Endothelial cell of umbilical vein (primary cell): ENCODE data around the gene PPP1R12A. TPM values are rescaled to one million over a fixed set of nuclear protein-coding genes. Genes with fewer than 3 reads are reported as not detected.

Source experiments
- BruUV-seq: library from RNA; stranded (reverse); fragments of 400-500 nt; replicated peaks from 2 replicates; lab custom pipeline; 2021; lab: Mats Ljungman, UMichigan
- CTCF ChIA-PET: fragments of 300-600, 350-600 bp; sonication (Branson Sonifier 250); formaldehyde crosslinking; loops from one replicate; lab custom pipeline; 2021; ENCODE audit warnings: antibody characterized with exemption, inconsistent platforms; lab: Charles Lee
- POLR2A ChIA-PET: fragments of 300-600, 350-600 bp; sonication (Branson Sonifier 250); formaldehyde crosslinking; loops from one replicate; lab custom pipeline; 2021; ENCODE audit warnings: antibody characterized with exemption, inconsistent platforms; lab: Charles Lee
- DNase-seq: peaks from one replicate; pipeline ENCODE4 v3.0.0-alpha.2; 2011; ENCODE audit warnings: low read depth, low spot score
- FAIRE-seq: peaks from 2 replicates; lab custom pipeline; 2011; peaks lifted over from hg19 to GRCh38; lab: Jason Lieb, UNC
- H2AFZ ChIP-seq: 2 replicates; pipeline ENCODE4 v1.6.0; 2012; ENCODE audit warnings: low read depth, low read length, control low read depth, inconsistent platforms
- H3K27ac ChIP-seq: 2 replicates; pipeline ENCODE4 v1.5.1; 2011; ENCODE audit warnings: low read depth, mild to moderate bottlenecking, control low read depth, low read length, moderate library complexity; ENCODE audit not compliant: insufficient read depth
- H3K27me3 ChIP-seq, 2 experiments: 2 replicates each; pipeline versions ENCODE4 v1.6.0 to v1.6.1; 2011; ENCODE audit warnings: low read length in 2 of 2, mixed read lengths in 1 of 2; ENCODE audit not compliant: control insufficient read depth in 2 of 2, insufficient read depth in 2 of 2
- H3K36me3 ChIP-seq, 2 experiments: 2 replicates in 1 of 2; 3 replicates in 1 of 2; pipeline ENCODE4 v1.5.1; 2011; ENCODE audit warnings: low read length in 2 of 2, mild to moderate bottlenecking in 1 of 2, moderate library complexity in 1 of 2; ENCODE audit not compliant: control insufficient read depth in 2 of 2, insufficient read depth in 2 of 2; ENCODE audit errors: extremely low read depth in 1 of 2
- H3K4me1 ChIP-seq: 3 replicates; pipeline ENCODE4 v1.5.1; 2011; ENCODE audit warnings: mild to moderate bottlenecking, low read length; ENCODE audit not compliant: control insufficient read depth, insufficient read depth; ENCODE audit errors: extremely low read depth
- H3K4me2 ChIP-seq: 2 replicates; pipeline ENCODE4 v1.6.1; 2011; ENCODE audit warnings: low read length, control low read depth, mixed read lengths; ENCODE audit not compliant: insufficient read depth
- H3K4me3 ChIP-seq, 3 experiments: fragments of 200-600 bp in 1 of 3; sonication (generic), shearing (Covaris generic) in 1 of 3; replicated peaks in 1 of 3; 2 replicates each; pipeline ENCODE4 v1.5.1; 2011 to 2016; ENCODE audit warnings: control low read depth in 3 of 3, low read length in 3 of 3, mild to moderate bottlenecking in 2 of 3, inconsistent platforms in 1 of 3, low read depth in 1 of 3, moderate library complexity in 1 of 3; ENCODE audit not compliant: insufficient read depth in 1 of 3
- H3K79me2 ChIP-seq: 2 replicates; pipeline ENCODE4 v1.6.0; 2012; ENCODE audit warnings: low read length, inconsistent platforms; ENCODE audit not compliant: control insufficient read depth, insufficient read depth
- H3K9ac ChIP-seq: replicated peaks from 2 replicates; pipeline ENCODE3; 2011; ENCODE audit warnings: low read length, control low read depth; ENCODE audit not compliant: insufficient read depth; ENCODE audit errors: extremely low read depth
- H3K9me1 ChIP-seq: replicated peaks from 3 replicates; pipeline ENCODE4 v1.6.0; 2011; ENCODE audit warnings: mild to moderate bottlenecking, low read length; ENCODE audit not compliant: control insufficient read depth, insufficient read depth; ENCODE audit errors: extremely low read depth
- H3K9me3 ChIP-seq: replicated peaks from 2 replicates; pipeline ENCODE4 v1.5.1; 2012; ENCODE audit warnings: low read length, inconsistent platforms; ENCODE audit not compliant: control insufficient read depth, insufficient read depth
- H4K20me1 ChIP-seq: replicated peaks from 2 replicates; pipeline ENCODE3; 2011; ENCODE audit warnings: mild to moderate bottlenecking, low read length; ENCODE audit not compliant: control insufficient read depth, insufficient read depth; ENCODE audit errors: extremely low read depth
- CTCF ChIP-seq, 2 donors: IDR thresholded peaks; 1 replicate in 1 of 2; 2 replicates in 1 of 2; pipeline ENCODE4 v1.5.1; 2011; ENCODE audit warnings: low read length in 2 of 2, mild to moderate bottlenecking in 2 of 2, moderate library complexity in 2 of 2, control low read depth in 1 of 2, inconsistent platforms in 1 of 2, low read depth in 1 of 2; ENCODE audit not compliant: insufficient read depth in 1 of 2; ENCODE audit errors: extremely low read depth in 1 of 2
- EZH2 ChIP-seq: IDR thresholded peaks from 2 replicates; pipeline ENCODE4 v1.6.1; 2012; ENCODE audit warnings: borderline replicate concordance, low read depth, mild to moderate bottlenecking, moderate library complexity, low read length, inconsistent platforms; ENCODE audit not compliant: severe bottlenecking
- FOS ChIP-seq: IDR thresholded peaks from 2 replicates; pipeline ENCODE4 v1.6.1; 2011; ENCODE audit warnings: mild to moderate bottlenecking, low read length, moderate library complexity, borderline replicate concordance; ENCODE audit not compliant: insufficient read depth
- GATA2 ChIP-seq: IDR thresholded peaks from 2 replicates; pipeline ENCODE4 v1.7.0; 2011; ENCODE audit warnings: low read depth, mild to moderate bottlenecking, moderate library complexity, mixed read lengths, low read length; ENCODE audit not compliant: insufficient read length, insufficient read depth
- JUN ChIP-seq: IDR thresholded peaks from 2 replicates; pipeline ENCODE4 v1.6.1; 2011; ENCODE audit warnings: borderline replicate concordance, low read depth; ENCODE audit not compliant: insufficient read length, insufficient read depth
- MAX ChIP-seq: IDR thresholded peaks from 2 replicates; pipeline ENCODE4 v1.6.1; 2011; ENCODE audit not compliant: insufficient read depth, insufficient read length
- MYC ChIP-seq: IDR thresholded peaks from one replicate; pipeline ENCODE4 v1.6.1; 2011; ENCODE audit warnings: mild to moderate bottlenecking, low read depth, low read length
- POLR2A ChIP-seq: IDR thresholded peaks from 2 replicates; pipeline ENCODE4 v1.6.1; 2012; ENCODE audit warnings: low read depth, mild to moderate bottlenecking, control low read depth, low read length
- POLR2AphosphoS5 ChIP-seq: IDR thresholded peaks from 2 replicates; pipeline ENCODE4 v1.6.1; 2012; ENCODE audit warnings: low read depth, mild to moderate bottlenecking, control low read depth, low read length, moderate library complexity; ENCODE audit not compliant: insufficient read depth
- dilution Hi-C: fragments of 300-500 bp; cut with MboI; formaldehyde crosslinking; loops from one replicate; pipeline ENCODE4 v1.15.0; 2019; ENCODE audit warnings: low sequenced_read_pairs; ENCODE audit not compliant: extremely low pct_ligation_motif_present
- intact Hi-C: fragments of 100-400 bp; cut with micrococcal nuclease; formaldehyde crosslinking; loops from one replicate; pipeline ENCODE4 v1.10.0; 2022
- polyA plus RNA-seq, 4 experiments: library from polyadenylated mRNA; depleted of rRNA in 3 of 4; stranded (reverse) in 3 of 4; unstranded in 1 of 4; fragments of >200 nt; gene quantifications; 2 replicates each; pipeline versions ENCODE4 v1.2.1 to v1.2.3, GENCODE V29; 2011 to 2012; ENCODE audit warnings: missing spikeins in 1 of 4
- total RNA-seq: library from RNA; stranded (reverse); gene quantifications from 2 replicates; pipeline ENCODE4 v1.2.3, GENCODE V29; 2021

Gene PPP1R12A
- total and polyA plus RNA-seq, 2 donors (not counting 3 experiments of a cell fraction or from before 2014, with no cell fraction given) = 12.9 to 83.9 TPM

DNA sequence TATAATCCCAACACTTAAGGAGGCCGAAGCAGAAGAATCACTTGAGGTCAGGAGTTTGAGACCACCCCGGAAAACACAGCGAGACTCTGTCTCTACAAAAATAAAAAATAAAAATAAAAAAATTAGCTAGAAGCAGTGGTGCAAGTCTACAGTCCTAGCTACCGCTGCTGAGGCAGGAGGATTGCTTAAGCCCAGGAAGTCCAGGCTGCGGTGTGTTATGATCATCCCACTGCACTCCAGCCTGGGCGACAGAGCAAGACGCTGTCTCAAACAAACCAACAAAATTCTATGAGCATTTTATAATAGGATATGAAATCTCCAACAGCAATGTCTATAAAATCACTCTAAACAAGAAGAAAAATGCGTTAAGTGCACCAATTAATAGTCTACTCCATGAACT lies 75.3 kb downstream of the PPP1R12A start:
- Histone ChIP-seq H3K36me3 (no peaks in the 10 kb centered on the region), H3K9me1 (no peaks in the 10 kb centered on the region), H2AFZ (no peak overlapping the region), H3K4me3 (no peak overlapping the region), H3K4me1 (no peaks in the 10 kb centered on the region), H3K79me2 (peaks cover 79% of the 10 kb centered on the region), H3K9ac (no peak overlapping the region), H3K9me3 (no peaks in the 10 kb centered on the region), H3K27me3 (no peaks in the 10 kb centered on the region), H3K4me2 (no peak overlapping the region), H3K27ac (no peak overlapping the region), H4K20me1 (peaks cover 5% of the 10 kb centered on the region)
- BruUV-seq = no TSS peak
- intact Hi-C loops (no loop called here), dilution Hi-C loops (no loop called here)
- ChIA-PET POLR2A (no interaction called here), CTCF (interaction anchor here (1.0 to 1.1 kb wide), 2 partner anchors 10 to 28 kb away, joined by 3 to 4 read pairs; no protein-coding TSS in a partner anchor)
- FAIRE-seq (no peak), DNase-seq (no peak)
- TF ChIP-seq POLR2AphosphoS5 = no peak
- no peak for TF ChIP-seq EZH2
- no peak for TF ChIP-seq JUN
- TF ChIP-seq CTCF (IDR thresholded peaks at IDR 0.05; ENCODE audit: extremely low read depth in 1 of 2, insufficient read depth in 1 of 2, low read depth in 1 of 2, low read length in 2 of 2) = no peak
- TF ChIP-seq POLR2A = no peak
- no peak for TF ChIP-seq FOS
- no peak for TF ChIP-seq MYC
- no peak for TF ChIP-seq GATA2
- TF ChIP-seq MAX = no peak
